Measurements from ENCODE around the gene VPS51.

- TF ChIP-seq POLR2AphosphoS5 (IDR thresholded peaks at IDR 0.05; ENCODE audit: low read depth, low read length): no peak
- TF ChIP-seq, protein P1, sequence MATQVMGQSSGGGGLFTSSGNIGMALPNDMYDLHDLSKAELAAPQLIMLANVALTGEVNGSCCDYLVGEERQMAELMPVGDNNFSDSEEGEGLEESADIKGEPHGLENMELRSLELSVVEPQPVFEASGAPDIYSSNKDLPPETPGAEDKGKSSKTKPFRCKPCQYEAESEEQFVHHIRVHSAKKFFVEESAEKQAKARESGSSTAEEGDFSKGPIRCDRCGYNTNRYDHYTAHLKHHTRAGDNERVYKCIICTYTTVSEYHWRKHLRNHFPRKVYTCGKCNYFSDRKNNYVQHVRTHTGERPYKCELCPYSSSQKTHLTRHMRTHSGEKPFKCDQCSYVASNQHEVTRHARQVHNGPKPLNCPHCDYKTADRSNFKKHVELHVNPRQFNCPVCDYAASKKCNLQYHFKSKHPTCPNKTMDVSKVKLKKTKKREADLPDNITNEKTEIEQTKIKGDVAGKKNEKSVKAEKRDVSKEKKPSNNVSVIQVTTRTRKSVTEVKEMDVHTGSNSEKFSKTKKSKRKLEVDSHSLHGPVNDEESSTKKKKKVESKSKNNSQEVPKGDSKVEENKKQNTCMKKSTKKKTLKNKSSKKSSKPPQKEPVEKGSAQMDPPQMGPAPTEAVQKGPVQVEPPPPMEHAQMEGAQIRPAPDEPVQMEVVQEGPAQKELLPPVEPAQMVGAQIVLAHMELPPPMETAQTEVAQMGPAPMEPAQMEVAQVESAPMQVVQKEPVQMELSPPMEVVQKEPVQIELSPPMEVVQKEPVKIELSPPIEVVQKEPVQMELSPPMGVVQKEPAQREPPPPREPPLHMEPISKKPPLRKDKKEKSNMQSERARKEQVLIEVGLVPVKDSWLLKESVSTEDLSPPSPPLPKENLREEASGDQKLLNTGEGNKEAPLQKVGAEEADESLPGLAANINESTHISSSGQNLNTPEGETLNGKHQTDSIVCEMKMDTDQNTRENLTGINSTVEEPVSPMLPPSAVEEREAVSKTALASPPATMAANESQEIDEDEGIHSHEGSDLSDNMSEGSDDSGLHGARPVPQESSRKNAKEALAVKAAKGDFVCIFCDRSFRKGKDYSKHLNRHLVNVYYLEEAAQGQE (IDR thresholded peaks at IDR 0.05; ENCODE audit: insufficient read depth in 1 of 2, low read depth in 2 of 2, low read length in 2 of 2): no peak
Measured at GRCh38 chr11:65152122-65152521, 56.1 kb downstream of the VPS51 start.
